ENCODE data around the gene RERGL.

Gene RERGL

DNA sequence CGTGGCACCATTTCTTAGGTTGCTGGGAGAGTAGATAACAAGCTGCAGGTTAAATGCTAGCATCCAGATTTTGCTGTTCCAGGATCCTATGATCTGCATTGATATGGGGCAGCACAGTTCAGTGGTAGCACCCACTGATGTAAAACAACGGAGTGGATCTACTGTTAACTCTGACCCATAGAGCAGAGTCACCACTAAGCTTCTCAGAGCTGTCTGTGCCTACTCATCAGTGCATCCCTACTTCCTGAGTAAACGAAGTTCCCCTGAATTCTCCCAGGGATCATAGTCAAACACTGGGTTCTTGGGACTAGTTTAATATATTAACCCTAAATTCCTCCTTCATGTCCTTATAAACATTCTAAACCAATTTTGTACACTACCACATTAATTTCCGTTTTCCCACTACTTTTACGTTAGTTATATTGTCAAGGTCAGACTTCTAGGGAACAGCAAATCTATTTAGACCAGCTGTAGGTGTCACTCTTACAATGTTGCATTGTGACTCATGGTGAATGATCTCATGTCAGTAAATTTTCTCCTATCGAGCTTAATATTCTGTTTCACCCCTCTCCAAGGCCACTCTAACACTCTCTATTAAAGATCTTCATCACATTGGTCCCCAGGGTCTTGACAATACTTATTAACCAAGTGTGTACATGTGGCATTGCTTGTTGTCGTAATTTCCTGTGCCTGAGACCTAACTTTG is 10.3 kb downstream of the RERGL start:
- Histone ChIP-seq H3K27me3 (ENCODE audit: insufficient read depth, poor library complexity, severe bottlenecking) (no peaks in the 10 kb centered on the region), H3K4me3 (replicated peaks; ENCODE audit: insufficient read depth, low read length) (no peak overlapping the region), H3K27ac (replicated peaks) (no peak overlapping the region)
- TF ChIP-seq SPI1 (IDR thresholded peaks at IDR 0.05; ENCODE audit: borderline replicate concordance, low read depth) (no peak), GABPA (IDR thresholded peaks at IDR 0.05; ENCODE audit: low read depth) (no peak), POLR2AphosphoS5 (IDR thresholded peaks at IDR 0.05; ENCODE audit: low read depth) (no peak)
- DNase-seq (ENCODE audit: low read depth in 1 of 2, low spot score in 1 of 2): no peak

DNA sequence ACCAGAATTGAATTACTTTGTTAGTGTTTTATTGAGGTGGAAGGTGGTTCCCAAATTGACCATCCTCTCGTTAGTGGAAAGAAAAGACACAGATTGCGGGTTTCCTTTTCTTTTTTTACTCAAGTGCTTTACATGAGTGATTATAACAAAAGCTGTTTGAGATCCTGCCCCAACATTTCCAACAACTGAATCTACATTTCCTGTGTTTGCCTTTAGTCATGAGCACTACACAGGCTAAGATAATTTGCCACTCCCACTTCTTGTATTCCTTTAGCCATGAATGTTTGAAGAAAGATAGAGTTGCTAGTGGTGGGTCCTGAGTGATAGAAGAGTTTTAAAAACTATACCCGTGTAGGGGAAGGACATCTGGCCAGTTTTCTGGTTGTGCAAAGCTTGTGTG is 16.0 kb downstream of the RERGL start:
- Histone ChIP-seq H3K4me3 (replicated peaks; ENCODE audit: insufficient read depth, low read length) (no peak overlapping the region), H3K27me3 (ENCODE audit: insufficient read depth, poor library complexity, severe bottlenecking) (no peaks in the 10 kb centered on the region), H3K27ac (replicated peaks) (no peak overlapping the region)
- TF ChIP-seq, protein P1, sequence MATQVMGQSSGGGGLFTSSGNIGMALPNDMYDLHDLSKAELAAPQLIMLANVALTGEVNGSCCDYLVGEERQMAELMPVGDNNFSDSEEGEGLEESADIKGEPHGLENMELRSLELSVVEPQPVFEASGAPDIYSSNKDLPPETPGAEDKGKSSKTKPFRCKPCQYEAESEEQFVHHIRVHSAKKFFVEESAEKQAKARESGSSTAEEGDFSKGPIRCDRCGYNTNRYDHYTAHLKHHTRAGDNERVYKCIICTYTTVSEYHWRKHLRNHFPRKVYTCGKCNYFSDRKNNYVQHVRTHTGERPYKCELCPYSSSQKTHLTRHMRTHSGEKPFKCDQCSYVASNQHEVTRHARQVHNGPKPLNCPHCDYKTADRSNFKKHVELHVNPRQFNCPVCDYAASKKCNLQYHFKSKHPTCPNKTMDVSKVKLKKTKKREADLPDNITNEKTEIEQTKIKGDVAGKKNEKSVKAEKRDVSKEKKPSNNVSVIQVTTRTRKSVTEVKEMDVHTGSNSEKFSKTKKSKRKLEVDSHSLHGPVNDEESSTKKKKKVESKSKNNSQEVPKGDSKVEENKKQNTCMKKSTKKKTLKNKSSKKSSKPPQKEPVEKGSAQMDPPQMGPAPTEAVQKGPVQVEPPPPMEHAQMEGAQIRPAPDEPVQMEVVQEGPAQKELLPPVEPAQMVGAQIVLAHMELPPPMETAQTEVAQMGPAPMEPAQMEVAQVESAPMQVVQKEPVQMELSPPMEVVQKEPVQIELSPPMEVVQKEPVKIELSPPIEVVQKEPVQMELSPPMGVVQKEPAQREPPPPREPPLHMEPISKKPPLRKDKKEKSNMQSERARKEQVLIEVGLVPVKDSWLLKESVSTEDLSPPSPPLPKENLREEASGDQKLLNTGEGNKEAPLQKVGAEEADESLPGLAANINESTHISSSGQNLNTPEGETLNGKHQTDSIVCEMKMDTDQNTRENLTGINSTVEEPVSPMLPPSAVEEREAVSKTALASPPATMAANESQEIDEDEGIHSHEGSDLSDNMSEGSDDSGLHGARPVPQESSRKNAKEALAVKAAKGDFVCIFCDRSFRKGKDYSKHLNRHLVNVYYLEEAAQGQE (IDR thresholded peaks at IDR 0.05; ENCODE audit: insufficient replicate concordance, low read depth): no peak
- TF ChIP-seq SPI1 (IDR thresholded peaks at IDR 0.05; ENCODE audit: borderline replicate concordance, low read depth) (no peak), POLR2AphosphoS5 (IDR thresholded peaks at IDR 0.05; ENCODE audit: low read depth) (no peak), GABPA (IDR thresholded peaks at IDR 0.05; ENCODE audit: low read depth) (no peak)
- TF ChIP-seq, protein P2, sequence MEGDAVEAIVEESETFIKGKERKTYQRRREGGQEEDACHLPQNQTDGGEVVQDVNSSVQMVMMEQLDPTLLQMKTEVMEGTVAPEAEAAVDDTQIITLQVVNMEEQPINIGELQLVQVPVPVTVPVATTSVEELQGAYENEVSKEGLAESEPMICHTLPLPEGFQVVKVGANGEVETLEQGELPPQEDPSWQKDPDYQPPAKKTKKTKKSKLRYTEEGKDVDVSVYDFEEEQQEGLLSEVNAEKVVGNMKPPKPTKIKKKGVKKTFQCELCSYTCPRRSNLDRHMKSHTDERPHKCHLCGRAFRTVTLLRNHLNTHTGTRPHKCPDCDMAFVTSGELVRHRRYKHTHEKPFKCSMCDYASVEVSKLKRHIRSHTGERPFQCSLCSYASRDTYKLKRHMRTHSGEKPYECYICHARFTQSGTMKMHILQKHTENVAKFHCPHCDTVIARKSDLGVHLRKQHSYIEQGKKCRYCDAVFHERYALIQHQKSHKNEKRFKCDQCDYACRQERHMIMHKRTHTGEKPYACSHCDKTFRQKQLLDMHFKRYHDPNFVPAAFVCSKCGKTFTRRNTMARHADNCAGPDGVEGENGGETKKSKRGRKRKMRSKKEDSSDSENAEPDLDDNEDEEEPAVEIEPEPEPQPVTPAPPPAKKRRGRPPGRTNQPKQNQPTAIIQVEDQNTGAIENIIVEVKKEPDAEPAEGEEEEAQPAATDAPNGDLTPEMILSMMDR (IDR thresholded peaks at IDR 0.05; ENCODE audit: insufficient read depth, low read length): no peak
- no peak for DNase-seq (ENCODE audit: low read depth in 1 of 2, low spot score in 1 of 2)

DNA sequence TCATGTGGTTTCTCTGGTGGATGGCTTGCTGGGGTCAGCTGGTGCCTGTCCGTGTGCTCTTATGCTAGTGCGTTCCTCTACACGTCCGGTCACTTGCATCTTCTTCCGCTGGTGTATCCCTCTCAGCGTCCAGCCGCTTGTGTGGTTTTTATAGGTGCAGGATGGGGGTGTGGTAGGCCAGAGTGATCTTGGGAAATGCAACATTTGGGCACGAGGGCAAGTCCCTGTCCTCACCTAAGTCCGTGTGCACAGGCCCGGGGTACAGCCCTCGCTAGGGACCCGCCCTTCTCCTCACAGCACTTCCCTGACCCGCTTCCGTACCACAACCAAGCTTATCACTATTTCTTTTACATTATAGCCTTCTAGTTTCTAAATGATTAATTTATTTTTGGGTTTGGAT is 17.3 kb downstream of the RERGL start:
- DNase-seq (ENCODE audit: low read depth in 1 of 2, low spot score in 1 of 2): no peak
- H3K4me3 ChIP-seq (replicated peaks; ENCODE audit: insufficient read depth, low read length): no peak overlapping the region
- H3K27me3 ChIP-seq (ENCODE audit: insufficient read depth, poor library complexity, severe bottlenecking): no peaks in the 10 kb centered on the region
- no peak for TF ChIP-seq SPI1 (IDR thresholded peaks at IDR 0.05; ENCODE audit: borderline replicate concordance, low read depth)
- TF ChIP-seq, protein P2 (IDR thresholded peaks at IDR 0.05; ENCODE audit: insufficient read depth, low read length): no peak
- no peak for TF ChIP-seq POLR2AphosphoS5 (IDR thresholded peaks at IDR 0.05; ENCODE audit: low read depth)
- TF ChIP-seq GABPA (IDR thresholded peaks at IDR 0.05; ENCODE audit: low read depth): no peak
- TF ChIP-seq, protein P1 (IDR thresholded peaks at IDR 0.05; ENCODE audit: insufficient replicate concordance, low read depth): no peak
- no peak overlapping the region for H3K27ac ChIP-seq (replicated peaks)

DNA sequence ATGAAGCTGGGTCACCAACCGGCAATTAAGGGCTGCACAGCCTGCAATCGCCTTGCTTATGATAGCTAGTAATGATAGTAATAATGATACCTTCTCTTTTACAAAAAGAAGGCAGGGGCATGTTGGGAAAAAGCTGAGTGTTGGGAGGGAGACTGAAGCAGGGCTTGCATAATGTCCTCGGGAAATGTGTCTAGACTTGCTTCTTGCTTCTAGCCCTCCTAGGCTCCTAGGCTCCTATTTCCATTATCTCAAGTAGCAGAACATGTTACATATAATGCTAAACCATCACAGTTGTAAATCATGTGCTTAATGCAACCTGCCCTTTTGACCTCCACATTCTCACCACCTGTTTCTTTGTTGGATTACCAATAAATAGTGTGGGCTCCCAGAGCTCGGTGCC is 18.7 kb downstream of the RERGL start:
- TF ChIP-seq GABPA (IDR thresholded peaks at IDR 0.05; ENCODE audit: low read depth): no peak
- TF ChIP-seq, protein P1 (IDR thresholded peaks at IDR 0.05; ENCODE audit: insufficient replicate concordance, low read depth): no peak
- TF ChIP-seq SPI1 (IDR thresholded peaks at IDR 0.05; ENCODE audit: borderline replicate concordance, low read depth): no peak
- TF ChIP-seq, protein P2 (IDR thresholded peaks at IDR 0.05; ENCODE audit: insufficient read depth, low read length): no peak
- no peak for TF ChIP-seq POLR2AphosphoS5 (IDR thresholded peaks at IDR 0.05; ENCODE audit: low read depth)
- Histone ChIP-seq H3K4me3 (replicated peaks; ENCODE audit: insufficient read depth, low read length) (no peak overlapping the region), H3K27ac (replicated peaks) (no peak overlapping the region), H3K27me3 (ENCODE audit: insufficient read depth, poor library complexity, severe bottlenecking) (no peaks in the 10 kb centered on the region)
- no peak for DNase-seq (ENCODE audit: low read depth in 1 of 2, low spot score in 1 of 2)
